Panc1 (cell line): ENCODE measurements around the gene LSM14B. TPM values are rescaled to one million over a fixed set of nuclear protein-coding genes. Genes with fewer than 3 reads are reported as not detected.

Source experiments
- total RNA-seq: library from RNA; stranded (reverse); gene quantifications from one replicate; pipeline ENCODE4 v1.2.1, GENCODE V29; 2021; ENCODE audit not compliant: unreplicated experiment

Gene LSM14B
- total RNA-seq, 1 experiment from 2014 or later, result 52.2 TPM

Other genes starting within 250 kb of the LSM14B start
- 21.0 TPM for gene TAF4, start 56.6 kb upstream of the LSM14B start, total RNA-seq
- 402 TPM for gene PSMA7, start 20.9 kb downstream of the LSM14B start, total RNA-seq
- 21.6 TPM for gene SS18L1, start 21.3 kb downstream of the LSM14B start, total RNA-seq
- 56.8 TPM for gene MTG2, start 60.6 kb downstream of the LSM14B start, total RNA-seq
- 0.10 TPM for gene HRH3, start 97.8 kb downstream of the LSM14B start, total RNA-seq
- 41.4 TPM for gene OSBPL2, start 116.0 kb downstream of the LSM14B start, total RNA-seq
- gene ADRM1, start 180.5 kb downstream of the LSM14B start, total RNA-seq, result 194 TPM
- 497 TPM for gene LAMA5, start 244.8 kb downstream of the LSM14B start, total RNA-seq